Central memory CD8-positive, alpha-beta T cell (primary cell): Measurements from ENCODE around the gene RCCD1.
A peak's percentile ranks its signal among the peaks of the same experiment; 100 is the strongest.
"Not testable (repeated sequence)": the region's sequence is repeated elsewhere in the genome, so short reads cannot be mapped to it uniquely, and the experiment has no call there.

Experiments used
- ATAC-seq: fragments of 150-1000 bp; cut with Tn5 transposase; replicated peaks from 2 replicates; pipeline ENCODE4 v1.10.0; 2022; ENCODE audit warnings: mild to moderate bottlenecking, moderate FRiP score, moderate number of reproducible peaks; ENCODE audit not compliant: poor library complexity, severe bottlenecking; ENCODE audit errors: extremely low read depth
- DNase-seq, 2 donors: peaks; one replicate each; pipeline ENCODE4 v3.0.0; 2021; ENCODE audit warnings: low spot score in 2 of 2
- H3K27ac Mint-ChIP-seq: one replicate; pipeline ENCODE4 v1.8.0; 2022; ENCODE audit warnings: low read depth, mild to moderate bottlenecking, moderate library complexity, mixed read lengths
- H3K27me3 Mint-ChIP-seq: one replicate; pipeline ENCODE4 v1.8.0; 2022; ENCODE audit warnings: mixed read lengths
- H3K36me3 Mint-ChIP-seq: one replicate; pipeline ENCODE4 v1.8.0; 2022; ENCODE audit warnings: mild to moderate bottlenecking, moderate library complexity, mixed read lengths; ENCODE audit not compliant: insufficient read depth
- H3K4me1 Mint-ChIP-seq: one replicate; pipeline ENCODE4 v1.8.0; 2022; ENCODE audit warnings: mixed read lengths
- H3K4me3 Mint-ChIP-seq: one replicate; pipeline ENCODE4 v1.8.0; 2022; ENCODE audit warnings: mild to moderate bottlenecking, moderate library complexity, mixed read lengths
- H3K9me3 Mint-ChIP-seq: one replicate; pipeline ENCODE4 v1.8.0; 2022; ENCODE audit warnings: mixed read lengths

The RCCD1 gene

GRCh38 chr15:90912770-90913075 lies 42.0 kb upstream of the RCCD1 start:
- Mint-ChIP-seq H3K36me3 (peaks cover 47% of the 10 kb centered on the region), H3K27me3 (no peaks in the 10 kb centered on the region), H3K4me1 (peaks cover 4% of the 10 kb centered on the region), H3K27ac (no peak overlapping the region), H3K4me3 (no peak overlapping the region), H3K9me3 (no peaks in the 10 kb centered on the region)
- no peak for ATAC-seq
- DNase-seq: no peak

DNA sequence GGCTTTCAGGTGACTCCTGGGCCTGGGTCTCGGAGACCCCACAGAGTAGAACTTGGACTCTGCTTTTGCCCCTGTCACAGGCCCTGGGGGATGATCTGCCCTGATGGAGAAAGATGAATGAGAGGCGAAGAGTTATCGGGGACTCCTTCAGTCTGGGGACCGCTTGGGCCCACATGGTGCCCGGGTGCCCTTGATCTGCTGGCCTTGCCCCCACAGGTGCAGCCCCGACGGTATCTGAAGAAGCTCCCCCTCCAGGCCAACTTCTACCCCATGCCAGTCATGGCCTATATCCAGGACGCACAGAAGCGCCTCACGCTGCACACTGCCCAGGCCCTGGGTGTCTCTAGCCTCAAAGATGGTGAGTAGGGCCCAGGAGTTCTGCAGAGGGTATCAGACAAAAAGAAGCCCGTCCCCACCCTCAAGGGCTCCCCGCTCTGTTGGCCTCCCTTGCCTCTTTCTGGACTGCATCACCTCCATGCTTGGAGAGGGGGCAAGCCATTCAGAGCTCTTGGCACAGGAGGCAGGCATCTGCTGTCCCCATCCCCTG lies 41.2 kb upstream of the RCCD1 start:
- ATAC-seq (no peak), DNase-seq (no peak)
- H3K36me3 Mint-ChIP-seq: peaks cover 48% of the 10 kb centered on the region
- no peak overlapping the region for H3K27ac Mint-ChIP-seq
- H3K4me1 Mint-ChIP-seq: peaks cover 4% of the 10 kb centered on the region
- H3K9me3 Mint-ChIP-seq: no peaks in the 10 kb centered on the region
- no peak overlapping the region for H3K4me3 Mint-ChIP-seq
- H3K27me3 Mint-ChIP-seq: no peaks in the 10 kb centered on the region

DNA sequence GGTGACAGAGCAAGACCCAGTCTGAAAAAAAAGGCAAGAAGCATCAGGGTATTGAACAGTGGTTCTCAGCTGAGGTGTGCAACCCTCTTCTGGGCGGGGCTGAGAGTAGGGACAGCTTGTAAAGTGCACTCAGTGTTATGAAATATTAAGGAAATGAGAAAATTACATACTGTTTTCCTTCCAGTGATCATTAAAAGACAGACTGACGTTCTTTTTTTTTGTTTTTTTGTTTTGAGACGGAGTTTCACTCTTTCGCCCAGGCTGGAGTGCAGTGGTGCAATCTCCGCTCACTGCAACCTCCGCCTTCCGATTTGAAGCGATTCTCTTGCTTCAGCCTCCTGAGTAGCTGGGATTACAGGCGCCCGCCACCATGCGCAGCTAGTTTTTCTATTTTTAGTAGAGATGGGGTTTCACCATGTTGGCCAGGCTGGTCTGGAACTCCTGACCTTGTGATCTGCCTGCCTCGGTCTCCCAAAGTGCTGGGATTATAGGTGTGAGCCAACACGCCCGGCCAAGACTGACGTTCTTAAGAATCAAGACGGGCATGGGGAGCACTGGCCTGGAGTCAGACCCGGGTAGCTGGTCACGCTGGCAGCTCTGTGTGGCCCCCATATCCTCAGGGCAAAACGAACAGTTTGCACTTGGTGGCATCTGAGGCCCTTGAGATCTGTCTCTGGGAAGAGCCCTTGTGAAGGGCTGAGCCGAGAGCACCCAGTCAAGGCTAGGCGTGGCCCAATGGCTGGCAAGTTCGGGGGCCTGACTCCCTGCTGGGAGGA lies 40.2 kb upstream of the RCCD1 start:
- H3K4me3 Mint-ChIP-seq: no peak overlapping the region
- peaks cover 4% of the 10 kb centered on the region for H3K4me1 Mint-ChIP-seq
- H3K27me3 Mint-ChIP-seq: no peaks in the 10 kb centered on the region
- ATAC-seq (no peak), DNase-seq (no peak)
- peaks cover 47% of the 10 kb centered on the region for H3K36me3 Mint-ChIP-seq
- no peak overlapping the region for H3K27ac Mint-ChIP-seq
- H3K9me3 Mint-ChIP-seq: no peaks in the 10 kb centered on the region

- DNase-seq (no peak), ATAC-seq (no peak)
- peaks cover 50% of the 10 kb centered on the region for H3K36me3 Mint-ChIP-seq
- no peaks in the 10 kb centered on the region for H3K27me3 Mint-ChIP-seq
- no peak overlapping the region for H3K4me3 Mint-ChIP-seq
- peak overlapping the region; percentile 46 for H3K27ac Mint-ChIP-seq
- no peaks in the 10 kb centered on the region for H3K9me3 Mint-ChIP-seq
- H3K4me1 Mint-ChIP-seq: peaks cover 4% of the 10 kb centered on the region
Measured at GRCh38 chr15:90915216-90915807, 39.4 kb upstream of the RCCD1 start.

DNA sequence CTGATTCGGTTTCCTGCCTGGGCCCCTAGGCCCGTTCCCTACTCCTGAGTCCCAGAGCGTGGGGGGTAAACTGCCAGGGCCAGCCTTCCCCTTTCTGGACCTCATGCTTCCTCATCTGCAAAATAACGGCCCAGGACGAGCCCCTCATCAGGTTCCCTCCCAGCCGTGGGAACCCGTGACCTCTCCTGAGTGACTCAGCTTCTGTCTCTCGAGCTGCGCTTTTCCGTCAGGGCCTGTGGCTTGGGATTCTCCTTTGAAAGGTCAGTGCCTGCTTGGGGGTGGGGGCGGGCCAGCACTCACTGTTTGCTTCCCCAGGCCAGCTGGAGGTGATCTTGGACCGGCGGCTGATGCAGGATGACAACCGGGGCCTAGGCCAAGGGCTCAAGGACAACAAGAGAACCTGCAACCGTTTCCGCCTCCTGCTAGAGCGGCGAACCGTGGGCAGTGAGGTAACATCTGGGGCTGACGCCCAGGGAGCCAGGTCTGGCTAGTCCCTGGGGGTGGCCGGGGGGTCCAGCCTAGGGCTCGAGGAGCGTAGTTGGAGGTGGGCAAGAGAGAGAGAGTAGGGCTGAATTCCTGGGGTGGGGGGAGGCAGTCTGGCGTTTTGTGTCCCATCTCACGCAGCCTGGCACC lies 38.8 kb upstream of the RCCD1 start:
- DNase-seq (no peak), ATAC-seq (no peak)
- peaks cover 46% of the 10 kb centered on the region for H3K36me3 Mint-ChIP-seq
- no peak overlapping the region for H3K4me3 Mint-ChIP-seq
- H3K27me3 Mint-ChIP-seq: no peaks in the 10 kb centered on the region
- peak overlapping the region; percentile 46 for H3K27ac Mint-ChIP-seq
- no peaks in the 10 kb centered on the region for H3K9me3 Mint-ChIP-seq
- peaks cover 4% of the 10 kb centered on the region for H3K4me1 Mint-ChIP-seq

GRCh38 chr15:90916461-90916860 lies 38.2 kb upstream of the RCCD1 start:
- no peak overlapping the region for H3K27ac Mint-ChIP-seq
- H3K9me3 Mint-ChIP-seq: no peaks in the 10 kb centered on the region
- peaks cover 4% of the 10 kb centered on the region for H3K4me1 Mint-ChIP-seq
- no peaks in the 10 kb centered on the region for H3K27me3 Mint-ChIP-seq
- DNase-seq (no peak), ATAC-seq (no peak)
- no peak overlapping the region for H3K4me3 Mint-ChIP-seq
- H3K36me3 Mint-ChIP-seq: peaks cover 47% of the 10 kb centered on the region

GRCh38 chr15:90917569-90917968 lies 37.1 kb upstream of the RCCD1 start:
- peak overlapping the region; percentile 2 for H3K27ac Mint-ChIP-seq
- H3K4me1 Mint-ChIP-seq: peaks cover 4% of the 10 kb centered on the region
- H3K4me3 Mint-ChIP-seq: no peak overlapping the region
- ATAC-seq (no peak), DNase-seq (no peak)
- H3K9me3 Mint-ChIP-seq: no peaks in the 10 kb centered on the region
- peaks cover 43% of the 10 kb centered on the region for H3K36me3 Mint-ChIP-seq
- no peaks in the 10 kb centered on the region for H3K27me3 Mint-ChIP-seq

GRCh38 chr15:90918034-90918788 lies 36.5 kb upstream of the RCCD1 start:
- H3K36me3 Mint-ChIP-seq: peaks cover 38% of the 10 kb centered on the region
- ATAC-seq (no peak), DNase-seq (no peak)
- no peaks in the 10 kb centered on the region for H3K9me3 Mint-ChIP-seq
- no peak overlapping the region for H3K27ac Mint-ChIP-seq
- peaks cover 4% of the 10 kb centered on the region for H3K4me1 Mint-ChIP-seq
- no peak overlapping the region for H3K4me3 Mint-ChIP-seq
- H3K27me3 Mint-ChIP-seq: no peaks in the 10 kb centered on the region

DNA sequence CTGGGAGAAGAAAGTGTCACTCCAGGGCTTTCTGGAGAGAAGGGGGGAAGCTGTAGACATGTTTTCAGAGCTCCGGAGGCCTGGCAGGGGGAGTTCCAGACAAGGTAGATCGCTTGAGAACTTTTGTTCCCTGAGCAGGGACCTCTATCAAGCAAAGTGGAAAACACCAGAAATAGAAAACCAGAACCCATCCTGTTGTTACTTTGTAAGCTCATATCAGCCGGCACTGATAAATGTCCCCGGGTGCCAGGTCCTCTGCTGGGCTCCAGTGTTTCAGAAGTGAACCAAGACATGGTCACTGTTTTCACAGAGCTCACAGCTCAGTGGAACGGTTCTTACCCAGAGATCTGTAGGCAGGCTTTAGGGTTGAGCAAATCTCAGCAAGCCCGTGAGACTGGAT lies 35.8 kb upstream of the RCCD1 start:
- peaks cover 4% of the 10 kb centered on the region for H3K4me1 Mint-ChIP-seq
- ATAC-seq: no peak
- no peak for DNase-seq
- H3K27me3 Mint-ChIP-seq: no peaks in the 10 kb centered on the region
- peaks cover 34% of the 10 kb centered on the region for H3K36me3 Mint-ChIP-seq
- H3K4me3 Mint-ChIP-seq: no peak overlapping the region
- H3K27ac Mint-ChIP-seq: no peak overlapping the region
- H3K9me3 Mint-ChIP-seq: no peaks in the 10 kb centered on the region

- ATAC-seq (no peak), DNase-seq (no peak)
- Mint-ChIP-seq H3K36me3 (peaks cover 16% of the 10 kb centered on the region), H3K4me3 (no peak overlapping the region), H3K27me3 (no peaks in the 10 kb centered on the region), H3K9me3 (no peaks in the 10 kb centered on the region), H3K4me1 (peaks cover 4% of the 10 kb centered on the region), H3K27ac (no peak overlapping the region)
Measured at GRCh38 chr15:90921887-90922286, 32.8 kb upstream of the RCCD1 start.

GRCh38 chr15:90922712-90923322 lies 31.9 kb upstream of the RCCD1 start:
- DNase-seq, H3K4me1 Mint-ChIP-seq, ATAC-seq, H3K27ac Mint-ChIP-seq, H3K9me3 Mint-ChIP-seq, H3K27me3 Mint-ChIP-seq, H3K4me3 Mint-ChIP-seq: not testable (repeated sequence)
- peaks cover 11% of the 10 kb centered on the region for H3K36me3 Mint-ChIP-seq

DNA sequence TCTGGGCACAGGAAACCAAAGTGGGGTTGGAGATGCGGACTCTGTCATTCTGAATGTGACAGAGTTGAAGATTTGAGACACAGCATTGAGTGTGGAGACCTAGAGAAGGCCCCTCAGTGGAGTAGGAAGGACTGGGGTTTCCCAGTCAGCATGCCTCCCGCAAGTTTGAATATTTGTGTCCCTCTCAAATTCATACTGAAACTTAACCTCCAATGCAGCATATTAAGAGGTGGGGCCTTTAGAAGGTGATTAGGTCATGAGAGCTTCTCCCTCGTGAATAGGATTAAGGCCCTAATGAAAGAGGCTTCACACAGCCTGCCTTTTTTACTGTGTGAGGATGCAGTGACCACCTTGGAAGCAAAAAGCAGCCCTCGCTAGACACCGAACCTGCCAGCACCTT lies 30.3 kb upstream of the RCCD1 start:
- H3K27me3 Mint-ChIP-seq: no peaks in the 10 kb centered on the region
- no peak for ATAC-seq
- H3K27ac Mint-ChIP-seq: no peak overlapping the region
- H3K36me3 Mint-ChIP-seq: peaks cover 7% of the 10 kb centered on the region
- H3K4me1 Mint-ChIP-seq: peaks cover 2% of the 10 kb centered on the region
- no peak for DNase-seq
- no peaks in the 10 kb centered on the region for H3K9me3 Mint-ChIP-seq
- H3K4me3 Mint-ChIP-seq: no peak overlapping the region
